ENCODE results near the gene TRIM31.

Gene TRIM31

DNA sequence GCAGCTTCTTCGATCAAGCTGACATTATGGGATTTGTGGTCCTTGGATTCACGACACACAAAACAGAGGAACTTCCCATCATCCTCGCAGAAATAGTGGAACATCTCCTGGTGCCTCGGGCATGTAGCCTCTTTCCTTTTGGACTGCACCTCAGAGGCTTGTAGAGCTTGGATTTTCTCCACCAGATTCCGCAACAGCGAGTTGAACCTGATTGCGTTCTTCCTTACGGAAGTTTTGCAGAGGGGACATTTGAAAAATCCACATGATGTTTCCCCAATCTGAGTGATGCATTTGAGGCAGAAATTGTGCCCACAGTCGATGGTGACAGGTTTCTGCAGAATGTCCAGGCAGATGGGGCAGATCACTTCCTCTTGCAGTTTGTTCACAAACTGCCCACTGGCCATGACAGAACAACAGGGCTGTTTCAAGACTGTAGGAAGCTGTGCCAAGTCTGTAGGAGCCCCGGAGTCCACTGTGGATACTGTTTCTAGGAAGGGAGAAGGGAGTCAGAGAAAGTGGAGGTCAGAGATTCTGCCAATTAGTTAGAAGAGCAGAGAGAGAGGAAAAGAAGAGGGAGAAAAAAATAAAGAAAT, 392 bp downstream of the TRIM31 start:
- no peak for DNase-seq

DNA sequence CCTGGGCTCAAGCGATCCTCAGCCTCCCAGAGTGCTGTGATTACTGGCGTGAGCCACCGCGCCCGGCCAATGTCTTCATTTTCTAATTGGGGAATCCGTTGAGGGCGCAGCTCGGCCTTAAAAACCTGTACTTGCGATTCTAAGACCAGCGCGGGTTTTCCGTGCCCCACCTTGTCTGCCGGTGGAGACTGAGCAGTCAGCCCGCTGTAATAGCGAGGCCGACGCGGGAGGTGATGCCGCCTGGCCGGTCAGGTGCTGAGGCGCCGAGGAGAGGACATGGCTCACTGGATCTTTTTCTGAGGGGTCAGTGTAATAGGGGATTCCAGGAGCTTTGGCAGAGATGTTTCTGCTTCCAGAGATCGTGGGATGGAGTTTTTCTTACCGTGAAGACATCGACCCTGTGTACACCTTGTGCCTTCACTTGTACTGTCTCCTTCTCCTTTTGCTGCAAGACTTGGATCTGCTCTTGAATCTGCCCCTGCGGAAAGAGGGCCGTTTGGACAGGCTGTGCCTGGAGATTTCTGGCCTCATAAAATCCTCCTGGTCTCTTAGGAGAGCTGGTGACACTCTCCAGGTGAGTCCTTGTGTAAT, 1.5 kb downstream of the TRIM31 start:
- no peak for DNase-seq

DNA sequence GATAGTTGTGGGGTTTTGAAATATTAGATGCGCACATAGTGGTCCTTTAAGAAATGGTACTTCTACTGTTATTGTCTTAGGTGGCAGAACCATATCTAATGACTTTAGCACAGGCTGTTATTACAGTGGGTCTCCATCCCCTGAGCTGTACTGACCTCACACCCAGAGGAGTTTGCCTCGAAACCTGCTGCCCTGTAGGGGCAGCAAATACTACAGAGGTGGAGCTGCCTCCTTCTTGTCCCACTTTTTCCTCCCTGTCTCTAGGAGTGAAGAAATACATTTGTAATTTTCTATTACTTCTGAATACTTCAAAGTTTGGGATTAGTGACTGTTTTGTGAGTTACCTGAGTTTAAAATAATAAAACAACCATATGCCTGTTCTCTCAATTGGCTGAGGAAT, 8.2 kb downstream of the TRIM31 start:
- DNase-seq: no peak

DNA sequence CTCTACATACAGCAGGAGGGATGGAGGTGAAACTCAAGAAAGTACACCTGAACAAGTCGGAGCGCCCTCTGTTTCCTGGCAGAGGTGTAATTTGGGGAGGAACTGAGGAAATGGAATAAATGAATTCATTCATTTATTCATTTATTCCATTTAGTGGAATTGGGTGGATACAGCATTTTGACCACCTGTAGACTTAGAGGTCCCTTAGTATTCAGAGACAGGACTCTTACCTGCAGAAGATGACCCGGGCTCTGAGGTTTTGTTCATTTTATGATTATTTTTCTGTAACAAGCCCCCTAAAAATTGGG, 9.1 kb downstream of the TRIM31 start:
- DNase-seq: no peak

DNA sequence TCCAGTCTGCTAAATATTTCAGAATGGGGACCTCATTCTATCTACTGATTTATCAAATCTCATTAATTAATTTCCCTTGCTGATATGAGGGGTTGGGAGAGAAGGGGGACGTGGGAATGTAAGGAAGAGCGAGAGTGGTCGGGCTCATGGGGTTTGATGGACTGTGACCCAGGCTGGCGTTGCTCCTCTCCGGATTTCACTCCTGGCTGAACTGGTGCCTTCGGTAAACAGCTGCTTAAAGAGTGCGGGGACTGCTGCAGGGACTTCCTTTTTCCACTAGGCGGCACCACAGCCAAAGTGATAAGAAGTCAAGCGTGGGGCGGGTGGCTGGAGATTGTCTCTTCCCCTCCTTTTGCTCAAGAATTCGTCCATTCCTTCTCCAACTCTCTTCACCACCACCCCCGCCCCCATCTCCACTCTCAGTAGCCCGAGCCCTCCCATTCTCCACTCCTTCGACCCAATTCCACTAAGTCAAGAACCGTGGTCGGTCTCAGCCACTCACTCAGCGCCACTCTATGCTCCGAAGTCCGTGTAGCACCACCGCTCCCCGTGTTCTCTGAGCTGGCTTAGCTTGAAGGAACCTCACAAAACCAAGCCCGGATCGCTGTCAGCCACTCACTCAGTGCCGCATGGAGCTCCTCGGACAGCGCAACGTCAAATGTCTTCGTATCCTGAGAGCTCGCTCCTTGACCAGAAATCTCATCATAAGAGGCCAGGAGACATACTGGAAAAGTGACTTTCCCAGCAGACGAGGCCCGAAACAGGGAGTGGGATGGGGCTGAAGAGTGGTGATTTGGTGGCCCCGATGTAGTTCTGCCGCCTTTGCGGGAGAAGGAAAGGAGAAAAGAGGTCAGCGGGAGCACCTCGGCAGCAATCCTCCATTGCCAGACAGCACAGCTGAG, 9.7 kb downstream of the TRIM31 start:
- DNase-seq: peak; percentile 89

DNA sequence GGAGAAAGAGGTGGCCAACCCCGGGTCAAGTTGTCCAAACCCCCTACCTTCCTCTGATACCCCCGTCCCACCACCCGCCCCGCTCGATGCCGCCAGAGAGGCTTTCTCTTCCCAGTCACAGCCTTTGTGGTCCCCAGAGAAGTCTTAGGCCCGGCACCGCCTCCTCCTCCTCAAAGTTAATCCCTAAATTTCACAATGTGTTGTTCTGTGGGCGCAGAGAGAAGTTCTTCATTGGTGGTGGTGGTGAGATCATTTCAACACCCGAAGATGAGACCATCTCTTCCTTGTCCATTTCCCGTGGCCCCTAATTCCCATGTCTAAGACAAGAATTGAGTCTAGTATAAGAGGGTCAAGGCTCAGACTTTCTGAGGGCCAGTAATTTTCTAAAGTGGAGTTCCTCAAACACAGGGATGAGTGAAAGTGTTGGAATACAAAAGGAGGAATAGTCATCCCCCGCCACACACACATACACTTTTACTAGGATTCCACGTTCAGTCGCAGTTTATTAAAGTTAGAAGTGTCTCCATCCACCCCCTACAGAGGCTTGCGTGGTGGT, 10.4 kb downstream of the TRIM31 start:
- DNase-seq: no peak

DNA sequence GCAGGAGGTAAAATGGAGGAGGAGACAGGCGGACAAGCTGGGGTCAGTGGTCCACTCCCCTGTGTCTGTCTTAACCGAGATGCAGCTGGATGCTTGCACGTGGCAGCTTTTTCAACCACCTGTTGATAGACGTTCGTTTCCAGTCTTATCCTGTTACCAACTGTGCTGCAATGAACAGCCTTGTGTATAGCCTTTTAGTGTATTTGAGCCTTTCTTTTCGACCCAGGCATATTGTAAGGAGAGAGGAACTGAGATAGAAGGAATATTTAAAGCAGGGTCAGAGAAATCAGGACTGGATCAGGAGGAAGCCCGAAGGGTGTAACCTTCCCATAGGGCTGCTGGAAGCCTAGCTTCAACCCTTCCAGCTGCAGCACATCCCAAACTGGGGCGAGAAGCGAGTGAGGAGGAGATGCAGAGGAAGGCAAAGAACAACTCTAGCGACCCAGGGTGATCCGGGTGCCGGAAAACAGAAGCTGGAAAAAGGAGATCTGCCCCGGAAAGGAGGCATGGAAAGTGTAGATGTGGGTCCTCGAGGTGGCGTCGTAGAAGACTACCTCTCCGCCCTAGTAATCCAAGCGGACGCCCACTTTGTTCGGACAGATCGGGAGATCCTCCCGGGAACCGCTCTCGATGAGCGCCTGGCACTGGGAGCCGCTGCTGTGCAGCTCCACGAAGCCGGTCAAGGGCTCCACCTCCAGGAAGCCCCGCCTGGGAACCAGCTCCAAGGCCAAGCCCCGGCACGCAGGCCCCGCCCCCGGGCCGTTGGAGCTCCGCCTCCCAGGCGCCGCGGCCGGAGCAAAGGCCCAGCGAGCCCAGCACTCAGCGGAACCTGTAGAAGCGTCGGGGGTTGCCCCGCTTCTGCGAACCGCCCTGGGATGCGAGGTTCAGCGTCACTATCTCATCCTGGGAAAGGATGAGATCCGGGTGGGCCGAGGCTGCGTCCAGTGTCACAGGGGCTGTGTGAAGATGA, 11.2 kb downstream of the TRIM31 start:
- peak; percentile 71 for DNase-seq

DNA sequence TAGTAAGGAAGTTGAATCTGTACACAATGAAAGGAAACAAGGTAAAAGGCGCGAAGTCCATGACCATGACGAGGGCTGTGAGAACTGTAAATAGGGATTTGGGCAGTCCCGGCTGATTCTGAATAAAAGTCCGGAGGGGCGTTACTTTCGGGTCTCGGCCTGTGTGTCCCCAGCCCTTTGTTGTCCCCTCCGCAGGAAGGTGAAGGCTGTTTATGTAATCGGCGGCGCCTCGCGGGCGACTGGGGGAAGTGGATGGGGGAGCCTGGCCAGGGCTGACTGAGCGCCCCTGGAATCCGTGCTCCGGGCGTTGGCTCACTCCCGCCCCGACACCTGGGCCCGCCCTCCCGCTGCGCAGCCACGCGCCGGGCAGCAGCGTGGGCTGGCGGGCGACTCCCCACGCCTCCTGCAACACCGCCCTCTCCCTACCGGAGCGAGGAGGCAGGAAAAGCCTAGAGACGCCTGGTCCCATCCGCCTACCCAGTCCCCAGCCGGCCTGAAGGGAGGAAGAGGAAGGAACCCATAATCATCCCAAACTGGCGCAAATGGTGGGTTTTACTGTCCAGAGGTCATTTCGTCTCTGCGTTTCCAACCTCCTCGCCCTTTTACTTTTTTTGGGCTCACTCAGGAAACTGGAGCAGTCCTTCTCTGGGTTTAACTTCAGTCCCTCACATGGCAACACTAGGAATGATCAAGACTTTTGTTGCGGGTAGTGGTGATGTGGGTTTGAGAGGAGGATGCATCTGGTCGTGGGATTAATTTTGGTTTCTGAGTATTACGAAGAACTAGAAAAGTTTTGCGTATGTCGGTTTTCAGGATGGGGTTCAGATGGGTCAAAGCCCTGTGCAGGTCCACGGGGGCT, 12.1 kb downstream of the TRIM31 start:
- peak; percentile 12 for DNase-seq

DNA sequence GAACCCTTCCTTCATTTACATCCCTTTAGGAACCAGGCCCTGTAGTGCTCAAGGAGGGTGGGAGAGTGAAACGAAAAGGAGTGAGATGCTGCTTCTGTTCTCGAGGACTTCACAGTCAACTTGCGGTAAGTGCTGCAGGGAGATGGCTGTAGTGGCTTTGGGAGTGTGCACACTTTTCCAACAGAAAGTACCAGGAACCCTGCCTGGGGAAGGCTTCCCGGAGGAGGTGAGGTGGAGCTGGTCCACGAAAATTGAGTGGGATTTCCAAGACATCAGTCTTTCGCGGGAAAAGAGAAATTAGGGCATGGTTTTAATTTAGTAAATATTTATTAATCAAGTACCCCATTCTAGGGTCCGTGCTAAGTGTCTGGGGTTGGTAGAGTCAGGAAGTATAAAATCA, 12.7 kb downstream of the TRIM31 start:
- DNase-seq: no peak

DNA sequence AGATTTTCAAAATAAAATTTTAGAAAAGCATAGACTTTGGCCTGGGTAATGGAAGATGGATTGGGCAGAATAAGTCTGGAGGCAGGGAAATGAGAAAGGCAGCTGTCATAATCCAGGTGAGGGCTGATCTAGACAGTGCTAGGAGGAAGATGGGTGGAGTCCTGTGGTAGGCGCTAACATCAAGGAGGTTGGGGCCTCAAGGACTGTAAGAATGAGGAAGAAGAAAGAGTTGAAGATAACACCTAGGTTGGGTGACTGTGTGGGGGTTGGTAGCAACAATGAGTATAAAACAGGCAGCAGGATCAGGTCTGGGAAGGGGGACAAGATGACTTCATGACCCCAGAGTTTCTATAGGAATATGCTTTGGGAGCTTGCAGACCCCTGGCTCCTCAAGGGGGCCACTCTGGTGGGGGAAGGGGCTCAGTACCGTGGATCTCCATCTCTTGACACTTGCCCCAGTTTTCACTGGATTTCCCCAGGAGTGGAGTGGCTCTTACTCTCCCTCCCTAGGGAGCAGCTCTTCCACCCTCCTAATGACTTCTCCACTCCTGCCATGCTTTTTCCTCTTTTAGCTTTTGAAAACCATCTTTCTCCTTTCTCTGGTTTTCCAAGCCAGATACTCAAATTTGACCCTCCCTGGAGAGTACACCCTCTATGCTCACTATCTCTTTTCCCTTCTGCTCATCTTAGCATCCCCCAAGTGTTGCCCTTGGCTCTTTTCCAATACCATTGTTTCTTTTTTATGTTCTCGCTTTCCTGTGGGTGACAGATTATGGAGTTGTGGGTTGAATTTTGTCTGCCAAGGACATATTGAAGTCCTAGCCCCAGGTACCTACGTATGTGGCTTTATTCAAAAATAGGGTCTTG, 14.8 kb downstream of the TRIM31 start:
- DNase-seq: peak; percentile 14

DNA sequence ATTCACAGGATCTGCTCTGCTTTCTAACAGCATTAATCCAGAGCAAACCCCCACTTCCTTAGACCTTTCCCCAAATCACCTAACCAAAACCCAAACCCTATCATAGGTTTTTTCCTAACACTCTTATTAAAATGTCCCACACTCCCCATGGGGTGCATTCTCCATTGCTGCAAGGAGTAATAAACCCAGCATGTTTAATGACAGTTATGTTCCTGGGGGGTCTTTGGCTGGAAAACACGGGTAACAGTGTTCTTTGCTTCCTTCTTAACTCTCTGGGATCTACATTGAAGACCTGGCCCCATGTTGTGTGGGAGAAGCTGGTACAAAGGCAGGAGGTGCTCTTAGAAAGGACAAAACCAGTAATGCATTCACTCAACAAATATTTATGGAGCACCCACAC, 16.1 kb downstream of the TRIM31 start:
- DNase-seq: no peak

DNA sequence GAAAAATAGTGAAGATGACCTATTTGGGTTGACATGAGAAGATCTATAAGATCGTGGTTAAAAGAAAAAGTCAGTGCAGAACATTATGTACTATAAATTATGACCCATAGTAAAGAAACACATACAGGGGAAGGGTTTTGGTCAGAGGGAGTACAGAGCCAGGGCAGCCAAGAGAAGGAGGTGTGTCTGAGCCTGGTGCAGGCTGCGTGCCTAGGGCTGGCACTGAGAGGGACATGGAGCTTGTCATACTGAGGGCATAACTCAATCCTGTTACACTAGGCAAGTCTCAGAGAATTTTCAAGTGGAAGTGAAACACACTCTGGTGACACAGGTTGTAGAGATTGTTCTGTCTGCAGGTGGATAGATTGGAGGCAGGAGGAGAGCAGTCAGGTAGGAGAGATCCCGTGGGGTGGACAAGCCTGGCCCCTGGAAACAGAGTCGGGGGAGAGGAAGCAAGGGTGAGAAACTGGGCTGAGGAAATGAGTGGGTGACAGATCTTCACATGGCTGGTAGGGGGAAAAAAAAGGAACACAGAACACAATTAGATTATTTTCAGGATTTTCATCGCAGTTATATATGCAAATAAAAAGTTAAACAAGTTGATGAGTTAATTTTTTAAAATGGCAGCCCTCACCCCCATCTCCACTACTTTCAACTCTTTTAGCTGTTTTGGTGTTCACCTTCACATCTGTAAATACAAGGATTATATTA, 18.8 kb downstream of the TRIM31 start:
- DNase-seq: no peak

DNA sequence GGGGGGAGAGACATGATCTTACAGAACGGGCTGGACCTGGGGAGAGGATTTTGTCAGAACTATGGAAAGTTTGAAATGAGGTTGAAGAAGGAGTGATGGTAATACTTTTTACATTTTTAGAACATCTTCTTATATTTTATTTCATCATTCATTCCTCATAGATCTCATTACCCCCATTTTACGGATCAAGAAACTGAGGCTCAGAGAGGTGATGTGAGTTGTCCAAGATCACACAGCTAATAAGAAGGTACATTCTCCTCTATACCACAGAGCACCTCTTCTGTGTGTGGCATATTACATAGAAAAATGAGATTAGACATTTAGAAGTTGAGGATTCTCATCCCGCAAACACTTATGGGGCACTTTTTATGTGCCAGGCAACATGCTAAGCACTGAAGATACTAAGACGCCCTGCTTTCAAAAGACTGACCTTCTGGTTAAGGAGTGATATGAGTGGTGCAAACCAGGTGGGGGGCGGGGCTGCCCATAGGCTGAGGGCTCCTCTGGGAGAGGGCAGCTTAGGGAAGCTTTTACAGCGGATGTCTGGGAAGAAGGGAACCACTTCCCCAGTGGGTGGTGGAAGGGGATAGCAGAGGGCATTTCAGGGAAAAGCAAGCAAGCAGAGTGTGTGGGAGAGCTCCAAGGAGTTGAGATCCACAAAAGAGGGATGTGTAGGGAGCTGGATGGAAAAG, 19.9 kb downstream of the TRIM31 start:
- DNase-seq: no peak

DNA sequence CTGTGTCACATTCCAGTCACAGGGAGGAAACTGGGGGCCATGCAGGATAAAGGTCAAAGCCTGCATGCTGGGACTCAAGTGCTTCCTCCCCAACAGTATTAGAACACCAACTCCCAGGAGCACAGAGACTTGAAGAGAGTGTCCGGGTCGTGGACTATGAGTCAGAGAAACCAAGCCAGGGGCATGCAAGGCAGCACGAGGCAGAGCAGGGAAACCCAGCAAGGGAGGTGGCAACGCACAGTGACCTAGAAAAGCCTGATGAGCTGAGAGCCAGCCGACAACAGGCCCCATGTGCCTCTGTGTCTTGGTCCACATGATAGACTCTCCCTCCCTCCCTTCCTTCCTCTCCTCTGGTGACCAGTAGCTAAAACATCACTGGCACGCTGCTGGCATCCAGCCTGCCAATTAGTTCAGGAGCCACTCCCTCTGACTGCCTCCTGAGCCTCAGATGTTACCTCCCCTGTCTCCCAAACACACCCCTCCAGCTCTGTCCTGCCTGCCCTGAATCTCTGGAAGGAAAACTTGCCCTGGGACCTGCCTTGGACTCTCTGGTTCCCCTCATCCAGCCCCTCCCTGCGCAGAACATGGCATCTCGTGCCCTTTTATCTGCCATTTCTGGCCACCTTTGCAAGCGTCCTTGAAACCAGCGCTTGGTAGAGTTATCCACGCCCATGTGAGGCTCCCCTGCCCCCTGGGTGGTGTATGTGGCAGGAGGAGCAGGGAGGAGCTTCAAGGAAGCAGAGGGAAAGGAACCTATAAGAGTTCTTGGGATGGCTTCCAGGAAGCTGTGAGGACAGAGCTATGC, 21.1 kb downstream of the TRIM31 start:
- no peak for DNase-seq

DNA sequence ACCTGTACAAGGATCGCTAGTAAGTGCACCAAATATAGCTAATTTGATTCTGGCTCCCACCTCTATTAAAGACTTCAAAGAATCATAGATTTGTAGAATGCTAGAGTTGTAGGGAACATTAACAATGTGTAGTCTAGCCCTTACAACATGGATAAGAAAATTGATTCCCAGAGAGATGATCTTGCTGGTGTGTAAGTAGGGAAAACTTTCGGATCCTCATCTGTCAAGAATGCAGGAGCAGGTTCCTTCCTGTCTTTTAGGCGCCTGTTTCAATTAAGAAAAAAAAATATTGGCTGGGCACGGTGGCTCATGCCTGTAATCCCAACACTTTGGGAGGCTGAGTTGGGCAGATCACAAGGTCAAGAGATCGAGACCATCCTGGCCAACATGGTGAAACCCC, 25.0 kb downstream of the TRIM31 start:
- DNase-seq: no peak

DNA sequence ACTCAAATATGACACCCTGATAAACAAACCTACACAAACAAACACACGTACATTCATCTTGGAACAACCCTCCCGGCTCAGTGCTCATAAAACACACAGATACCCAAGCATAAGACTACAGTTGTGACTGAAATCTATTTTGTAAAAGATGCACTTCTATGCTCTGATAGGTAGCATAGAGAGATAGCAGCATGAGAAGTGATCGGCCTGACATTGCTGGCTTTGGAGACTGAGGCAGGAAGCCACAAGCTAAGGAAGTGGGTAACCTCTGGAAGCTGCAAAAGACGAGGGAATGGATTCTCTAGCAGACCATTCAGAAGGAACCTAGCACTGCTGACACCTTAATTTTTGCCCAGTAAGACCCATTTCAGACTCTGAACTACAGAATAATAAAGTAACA, 35.7 kb downstream of the TRIM31 start:
- no peak for DNase-seq

DNA sequence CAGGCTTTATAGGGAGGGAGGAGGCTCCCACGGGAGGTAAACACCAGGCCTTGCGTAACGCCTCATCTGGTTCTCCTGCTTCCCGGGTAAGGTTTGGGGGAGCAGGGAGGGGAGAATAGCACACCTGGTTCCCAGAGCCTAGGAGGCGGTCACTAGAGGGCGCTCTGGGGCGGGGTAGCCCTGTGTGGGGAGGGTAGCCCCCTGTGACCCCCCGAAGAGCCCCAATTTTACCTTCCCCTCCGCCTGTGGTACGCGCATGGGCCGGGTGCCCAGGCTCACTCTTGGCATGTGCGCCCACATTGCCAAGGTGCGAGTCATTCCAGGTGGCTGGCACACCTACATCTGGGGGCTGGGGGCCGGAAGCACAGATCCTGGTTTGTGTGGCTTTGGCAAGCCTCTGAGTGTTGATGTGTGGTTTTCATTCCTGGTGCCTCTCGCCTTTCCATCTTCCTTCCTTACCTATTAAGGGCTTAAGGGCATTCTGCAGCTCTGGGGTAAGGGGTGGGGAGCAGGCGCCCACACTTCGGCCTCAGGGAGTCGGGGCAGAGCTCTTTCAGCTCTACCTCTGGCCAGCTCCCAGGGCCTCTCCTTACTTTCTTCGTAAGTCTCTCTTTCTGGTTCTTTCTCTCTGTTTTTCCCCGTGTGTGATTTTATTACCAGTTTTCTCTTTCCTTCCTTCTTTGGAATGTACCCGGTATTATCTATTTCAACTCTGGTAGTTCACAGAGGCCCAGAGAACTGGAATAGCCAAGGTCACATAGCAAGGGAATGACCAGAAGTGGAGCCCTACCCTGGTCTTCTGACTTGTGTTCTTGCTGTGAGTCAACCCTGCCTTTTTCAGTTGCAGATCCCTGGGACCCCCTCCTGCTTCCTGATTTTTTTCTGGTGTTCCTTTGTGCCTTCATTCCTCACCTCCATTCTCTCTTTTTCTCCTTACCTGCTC, 36.8 kb downstream of the TRIM31 start:
- DNase-seq: no peak

Data from CD4-positive, alpha-beta T cell treated with Interleukin-17A for 1 hour (primary cell).